ENCODE results near the gene CCDC68. TPM values are rescaled to one million over a fixed set of nuclear protein-coding genes. Genes with fewer than 3 reads are reported as not detected.

The CCDC68 gene
- total RNA-seq, 4 donors from 2014 or later, result 1.1 to 1.5 (median 1.3) TPM

GRCh38 chr18:54967786-54968185 lies 8.5 kb upstream of the CCDC68 start:
- WGBS, 2 donors, result 73 to 76% methylated on average over 4 of the region's 4 CpGs

GRCh38 chr18:54964741-54965140 lies 5.5 kb upstream of the CCDC68 start:
- no peak for DNase-seq (ENCODE audit: low spot score in 2 of 2)
- intact Hi-C loops (cut with DNase I; ENCODE audit: low total_unique reads), result no loop called here
- no peak for TF ChIP-seq POLR2A (IDR thresholded peaks at IDR 0.05)
- no peak overlapping the region for H3K4me3 ChIP-seq (ENCODE audit: low read depth, poor library complexity, severe bottlenecking)

More at GRCh38 chr18:54967786-54968185, 8.5 kb upstream of the CCDC68 start:
- no peak for DNase-seq (ENCODE audit: low spot score in 2 of 2)
- no peak overlapping the region for H3K4me3 ChIP-seq (ENCODE audit: low read depth, poor library complexity, severe bottlenecking)
- intact Hi-C loops (cut with DNase I; ENCODE audit: low total_unique reads), result no loop called here
- TF ChIP-seq POLR2A (IDR thresholded peaks at IDR 0.05) (no peak), CTCF (IDR thresholded peaks at IDR 0.05) (no peak)

GRCh38 chr18:54962919-54963645 lies 3.8 kb upstream of the CCDC68 start:
- intact Hi-C loops (cut with DNase I; ENCODE audit: low total_unique reads), result no loop called here
- no peak overlapping the region for H3K4me3 ChIP-seq (ENCODE audit: low read depth, poor library complexity, severe bottlenecking)
- DNase-seq (ENCODE audit: low spot score in 2 of 2), result no peak
- TF ChIP-seq POLR2A (IDR thresholded peaks at IDR 0.05), result no peak
- TF ChIP-seq CTCF (IDR thresholded peaks at IDR 0.05), result no peak
- WGBS, 2 donors, result 87 to 93% methylated on average over 9 of the region's 9 CpGs

DNA sequence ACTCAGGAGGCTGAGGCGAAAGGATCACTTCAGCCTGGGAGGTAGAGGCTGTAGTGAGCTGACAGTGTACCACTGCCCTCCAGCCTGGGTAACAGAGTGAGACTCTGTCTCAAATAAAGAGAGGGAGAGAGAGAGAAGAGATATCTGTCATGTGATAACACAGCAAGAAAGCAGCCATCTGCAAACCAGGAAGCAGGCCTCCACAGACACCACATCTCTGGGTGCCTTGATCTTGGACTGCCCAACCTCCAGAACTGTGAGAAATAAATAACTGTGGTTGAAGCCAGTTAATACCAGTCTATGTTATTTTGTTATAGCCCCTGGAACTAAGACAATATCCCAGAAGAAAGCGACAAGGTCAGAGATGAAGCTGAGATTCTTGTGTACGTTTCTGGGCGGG lies 2.6 kb upstream of the CCDC68 start:
- intact Hi-C loops (cut with DNase I; ENCODE audit: low total_unique reads), result no loop called here
- DNase-seq (ENCODE audit: low spot score in 2 of 2), result no peak
- TF ChIP-seq POLR2A (IDR thresholded peaks at IDR 0.05), result no peak
- TF ChIP-seq CTCF (IDR thresholded peaks at IDR 0.05), result no peak
- H3K4me3 ChIP-seq (ENCODE audit: low read depth, poor library complexity, severe bottlenecking), result no peak overlapping the region
- WGBS, 2 donors, result 96 to 97% methylated on average over 4 of the region's 4 CpGs

DNA sequence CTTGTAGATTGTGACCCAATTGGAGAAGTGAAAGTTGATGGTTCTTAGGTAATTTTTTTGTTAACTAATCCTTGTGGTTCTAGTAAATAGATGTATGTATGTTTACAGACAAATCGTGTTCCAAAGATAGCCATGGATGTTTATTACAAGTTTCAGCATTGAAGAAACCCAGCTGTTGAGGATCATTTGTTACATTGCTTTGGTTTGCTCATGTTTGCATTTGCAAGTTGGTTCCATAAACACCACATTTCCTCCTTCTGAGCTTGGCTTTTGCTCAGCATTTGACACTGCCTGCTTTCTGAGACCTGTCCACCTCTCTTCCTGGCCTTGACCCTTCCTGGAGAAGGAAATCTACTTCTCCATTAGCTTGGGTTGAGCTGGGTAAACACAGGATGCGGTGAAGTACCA lies 1.8 kb upstream of the CCDC68 start:
- no peak for TF ChIP-seq CTCF (IDR thresholded peaks at IDR 0.05)
- no peak for TF ChIP-seq POLR2A (IDR thresholded peaks at IDR 0.05)
- 48 to 50% methylated on average over 2 of the region's 2 CpGs for WGBS, 2 donors
- DNase-seq (ENCODE audit: low spot score in 2 of 2), result no peak
- intact Hi-C loops (cut with DNase I; ENCODE audit: low total_unique reads), result no loop called here
- no peak overlapping the region for H3K4me3 ChIP-seq (ENCODE audit: low read depth, poor library complexity, severe bottlenecking)

- intact Hi-C loops (cut with DNase I; ENCODE audit: low total_unique reads), result no loop called here
- 87 to 94% methylated on average over 3 of the region's 3 CpGs for WGBS, 2 donors
- no peak for DNase-seq (ENCODE audit: low spot score in 2 of 2)
- TF ChIP-seq POLR2A (IDR thresholded peaks at IDR 0.05) (no peak), CTCF (IDR thresholded peaks at IDR 0.05) (no peak)
- H3K4me3 ChIP-seq (ENCODE audit: low read depth, poor library complexity, severe bottlenecking), result no peak overlapping the region
Observed at GRCh38 chr18:54960197-54960596, 936 bp upstream of the CCDC68 start.

Measured in lower leg skin (tissue), 4 donors.